ENCODE data around the gene FAM200C. TPM values are rescaled to one million over a fixed set of nuclear protein-coding genes. Genes with fewer than 3 reads are reported as not detected.

The FAM200C gene
- total and polyA plus RNA-seq, 2 donors (not counting 1 experiment from before 2014, with no cell fraction given): 4.0 to 5.3 TPM

DNA sequence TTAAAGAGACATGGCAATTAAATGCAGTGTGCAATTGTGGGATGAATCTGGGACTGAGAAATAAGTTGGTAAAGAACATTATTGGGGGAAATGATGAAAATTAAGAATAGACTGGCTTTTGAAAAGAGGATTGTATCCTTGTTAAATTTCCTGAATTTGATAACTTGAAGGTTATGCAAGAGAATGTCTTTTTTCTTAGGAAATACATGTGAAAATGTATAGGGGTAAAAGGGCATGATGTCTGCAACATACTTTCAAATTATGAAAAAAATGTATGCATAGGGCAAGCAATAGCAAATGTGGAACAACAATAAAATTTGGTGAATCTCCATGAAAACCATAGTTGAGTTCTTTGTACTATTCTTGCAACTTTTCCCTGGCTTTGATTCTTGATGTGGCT lies 45.9 kb upstream of the FAM200C start:
- DNase-seq (ENCODE audit: low read depth in 2 of 2): no peak
- no peaks in the 10 kb centered on the region for H3K9me3 ChIP-seq (ENCODE audit: control insufficient read depth, insufficient read depth, low read depth, low read length)
- peaks cover 3% of the 10 kb centered on the region for H3K27me3 ChIP-seq (ENCODE audit: control insufficient read depth, insufficient read depth, low read length)
- no peaks in the 10 kb centered on the region for H4K20me1 ChIP-seq (ENCODE audit: control insufficient read depth, extremely low read depth, insufficient read depth, low read length)
- H2AFZ ChIP-seq (ENCODE audit: low read length): no peak overlapping the region
- no peaks in the 10 kb centered on the region for H3K36me3 ChIP-seq (ENCODE audit: control insufficient read depth, insufficient read depth, low read length)
- H3K4me1 ChIP-seq (ENCODE audit: control insufficient read depth, extremely low read depth, insufficient read depth, low read length): no peaks in the 10 kb centered on the region
- TF ChIP-seq, protein P1, sequence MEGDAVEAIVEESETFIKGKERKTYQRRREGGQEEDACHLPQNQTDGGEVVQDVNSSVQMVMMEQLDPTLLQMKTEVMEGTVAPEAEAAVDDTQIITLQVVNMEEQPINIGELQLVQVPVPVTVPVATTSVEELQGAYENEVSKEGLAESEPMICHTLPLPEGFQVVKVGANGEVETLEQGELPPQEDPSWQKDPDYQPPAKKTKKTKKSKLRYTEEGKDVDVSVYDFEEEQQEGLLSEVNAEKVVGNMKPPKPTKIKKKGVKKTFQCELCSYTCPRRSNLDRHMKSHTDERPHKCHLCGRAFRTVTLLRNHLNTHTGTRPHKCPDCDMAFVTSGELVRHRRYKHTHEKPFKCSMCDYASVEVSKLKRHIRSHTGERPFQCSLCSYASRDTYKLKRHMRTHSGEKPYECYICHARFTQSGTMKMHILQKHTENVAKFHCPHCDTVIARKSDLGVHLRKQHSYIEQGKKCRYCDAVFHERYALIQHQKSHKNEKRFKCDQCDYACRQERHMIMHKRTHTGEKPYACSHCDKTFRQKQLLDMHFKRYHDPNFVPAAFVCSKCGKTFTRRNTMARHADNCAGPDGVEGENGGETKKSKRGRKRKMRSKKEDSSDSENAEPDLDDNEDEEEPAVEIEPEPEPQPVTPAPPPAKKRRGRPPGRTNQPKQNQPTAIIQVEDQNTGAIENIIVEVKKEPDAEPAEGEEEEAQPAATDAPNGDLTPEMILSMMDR (conservative IDR thresholded peaks at IDR 0.05 in 1 of 2, IDR thresholded peaks at IDR 0.05 in 1 of 2; ENCODE audit: low read depth in 1 of 2, low read length in 2 of 2): no peak
- no peak for TF ChIP-seq EZH2 (IDR thresholded peaks at IDR 0.05; ENCODE audit: low read length, missing control alignments)
- no peak overlapping the region for H3K27ac ChIP-seq (ENCODE audit: insufficient read depth, low read length)
- H3K79me2 ChIP-seq (ENCODE audit: control insufficient read depth, insufficient read depth, low read length): no peaks in the 10 kb centered on the region
- H3K4me3 ChIP-seq (replicated peaks in 1 of 4; ENCODE audit: control extremely low read depth in 1 of 4, insufficient read depth in 1 of 4, low read depth in 3 of 4, low read length in 4 of 4): no peak overlapping the region
- H3K9ac ChIP-seq (ENCODE audit: insufficient read depth, low read length): no peak overlapping the region
- no peak overlapping the region for H3K4me2 ChIP-seq (ENCODE audit: extremely low read depth, insufficient read depth, low read length)

DNA sequence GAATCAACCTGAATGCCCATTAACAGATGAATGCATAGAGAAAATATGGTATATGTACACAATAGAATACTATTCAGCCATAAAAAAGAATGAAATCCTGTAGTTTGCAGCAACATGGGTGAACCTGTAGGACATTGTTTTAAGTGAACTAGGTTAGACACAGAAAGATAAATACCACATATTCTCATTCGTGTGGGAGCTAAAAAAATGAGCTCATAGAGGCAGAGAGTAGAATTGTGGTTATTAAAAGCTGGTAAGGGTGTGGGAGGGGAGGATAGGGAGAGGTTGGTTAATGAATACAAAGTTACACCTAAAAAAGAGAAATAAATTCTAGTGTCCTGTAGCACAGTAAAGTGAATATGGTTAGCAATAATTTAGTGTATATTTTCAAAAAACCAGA lies 45.3 kb upstream of the FAM200C start:
- DNase-seq (ENCODE audit: low read depth in 2 of 2): no peak
- H3K27ac ChIP-seq (ENCODE audit: insufficient read depth, low read length): no peak overlapping the region
- no peak overlapping the region for H3K4me2 ChIP-seq (ENCODE audit: extremely low read depth, insufficient read depth, low read length)
- H3K36me3 ChIP-seq (ENCODE audit: control insufficient read depth, insufficient read depth, low read length): no peaks in the 10 kb centered on the region
- no peak overlapping the region for H3K4me3 ChIP-seq (replicated peaks in 1 of 4; ENCODE audit: control extremely low read depth in 1 of 4, insufficient read depth in 1 of 4, low read depth in 3 of 4, low read length in 4 of 4)
- peaks cover 3% of the 10 kb centered on the region for H3K27me3 ChIP-seq (ENCODE audit: control insufficient read depth, insufficient read depth, low read length)
- no peaks in the 10 kb centered on the region for H3K4me1 ChIP-seq (ENCODE audit: control insufficient read depth, extremely low read depth, insufficient read depth, low read length)
- no peaks in the 10 kb centered on the region for H3K79me2 ChIP-seq (ENCODE audit: control insufficient read depth, insufficient read depth, low read length)
- no peak overlapping the region for H3K9ac ChIP-seq (ENCODE audit: insufficient read depth, low read length)
- H4K20me1 ChIP-seq (ENCODE audit: control insufficient read depth, extremely low read depth, insufficient read depth, low read length): no peaks in the 10 kb centered on the region
- TF ChIP-seq, protein P1 (conservative IDR thresholded peaks at IDR 0.05 in 1 of 2, IDR thresholded peaks at IDR 0.05 in 1 of 2; ENCODE audit: low read depth in 1 of 2, low read length in 2 of 2): no peak
- no peak for TF ChIP-seq EZH2 (IDR thresholded peaks at IDR 0.05; ENCODE audit: low read length, missing control alignments)
- H2AFZ ChIP-seq (ENCODE audit: low read length): no peak overlapping the region
- no peaks in the 10 kb centered on the region for H3K9me3 ChIP-seq (ENCODE audit: control insufficient read depth, insufficient read depth, low read depth, low read length)

DNA sequence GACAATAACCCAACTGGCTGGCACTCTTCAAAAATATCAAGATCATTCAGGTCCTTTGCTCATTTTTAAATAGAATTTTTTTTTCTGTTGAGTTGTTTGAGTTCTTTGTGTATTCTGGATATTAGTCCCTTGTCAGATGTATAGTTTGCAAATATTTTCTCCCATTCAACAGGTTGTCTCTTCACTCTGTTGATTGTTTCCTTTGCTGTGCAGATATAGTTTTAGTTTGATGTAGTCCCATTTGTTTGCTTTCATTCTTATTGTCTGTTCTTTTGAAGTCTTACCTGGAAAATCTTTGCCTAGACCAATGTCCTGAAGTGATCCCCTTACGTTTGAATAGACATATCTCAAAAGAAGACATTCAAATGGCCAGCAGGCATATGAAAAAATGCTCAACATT lies 44.6 kb upstream of the FAM200C start:
- TF ChIP-seq, protein P1 (conservative IDR thresholded peaks at IDR 0.05 in 1 of 2, IDR thresholded peaks at IDR 0.05 in 1 of 2; ENCODE audit: low read depth in 1 of 2, low read length in 2 of 2): no peak
- TF ChIP-seq EZH2 (IDR thresholded peaks at IDR 0.05; ENCODE audit: low read length, missing control alignments): no peak
- Histone ChIP-seq H3K27me3 (ENCODE audit: control insufficient read depth, insufficient read depth, low read length) (peaks cover 3% of the 10 kb centered on the region), H3K79me2 (ENCODE audit: control insufficient read depth, insufficient read depth, low read length) (no peaks in the 10 kb centered on the region), H3K4me3 (replicated peaks in 1 of 4; ENCODE audit: control extremely low read depth in 1 of 4, insufficient read depth in 1 of 4, low read depth in 3 of 4, low read length in 4 of 4) (no peak overlapping the region), H3K27ac (ENCODE audit: insufficient read depth, low read length) (no peak overlapping the region), H3K4me2 (ENCODE audit: extremely low read depth, insufficient read depth, low read length) (no peak overlapping the region), H3K9me3 (ENCODE audit: control insufficient read depth, insufficient read depth, low read depth, low read length) (no peaks in the 10 kb centered on the region), H3K36me3 (ENCODE audit: control insufficient read depth, insufficient read depth, low read length) (no peaks in the 10 kb centered on the region), H3K9ac (ENCODE audit: insufficient read depth, low read length) (no peak overlapping the region), H4K20me1 (ENCODE audit: control insufficient read depth, extremely low read depth, insufficient read depth, low read length) (no peaks in the 10 kb centered on the region), H2AFZ (ENCODE audit: low read length) (no peak overlapping the region), H3K4me1 (ENCODE audit: control insufficient read depth, extremely low read depth, insufficient read depth, low read length) (no peaks in the 10 kb centered on the region)
- no peak for DNase-seq (ENCODE audit: low read depth in 2 of 2)

All from fibroblast of lung (primary cell).